NCI-H2081 treated with DMSO at 0.1 percent for 48 hours (cell line): Measurements from ENCODE around the gene SMIM17.
"Not testable (repeated sequence)": the region's sequence is repeated elsewhere in the genome, so short reads cannot be mapped to it uniquely, and the experiment has no call there.

Source experiments
- DNase-seq: peaks from one replicate; lab custom pipeline; 2025; lab: John Stamatoyannopoulos, UW

Gene SMIM17

DNA sequence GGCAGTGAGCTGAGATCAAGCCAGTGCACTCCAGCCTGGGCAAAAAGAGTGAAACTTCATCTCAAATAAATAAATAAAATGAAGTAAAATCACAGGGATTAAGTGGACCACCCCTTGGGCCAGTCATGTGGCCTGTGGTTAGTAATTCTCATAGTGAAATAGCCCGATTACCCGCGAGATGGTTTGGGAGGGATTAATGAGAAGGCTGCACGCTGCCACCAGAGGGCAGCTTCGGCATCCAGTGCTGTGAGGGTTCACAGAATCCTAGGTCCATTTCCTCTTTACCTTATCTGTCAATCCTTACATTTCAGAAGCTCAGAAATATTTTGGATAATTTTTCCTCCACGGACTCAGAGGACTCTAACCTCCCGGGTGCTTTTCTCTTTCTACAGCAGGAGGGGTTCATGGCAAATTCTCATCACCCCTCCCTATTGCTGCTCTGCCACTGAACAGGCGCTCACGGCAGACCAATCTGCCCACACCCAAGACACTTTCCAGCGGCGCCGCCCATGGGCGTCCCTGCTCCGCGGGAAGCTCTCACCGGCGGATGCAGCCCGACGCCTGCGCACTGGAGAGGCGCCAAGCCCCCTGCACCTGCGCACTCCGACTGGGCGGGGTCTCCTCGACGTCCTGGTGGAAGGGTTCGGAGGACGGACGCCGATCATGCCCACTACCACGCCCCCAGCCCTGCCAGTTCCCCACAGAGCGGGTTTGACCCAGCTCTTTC lies 17.6 kb downstream of the SMIM17 start:
- no peak for DNase-seq

DNA sequence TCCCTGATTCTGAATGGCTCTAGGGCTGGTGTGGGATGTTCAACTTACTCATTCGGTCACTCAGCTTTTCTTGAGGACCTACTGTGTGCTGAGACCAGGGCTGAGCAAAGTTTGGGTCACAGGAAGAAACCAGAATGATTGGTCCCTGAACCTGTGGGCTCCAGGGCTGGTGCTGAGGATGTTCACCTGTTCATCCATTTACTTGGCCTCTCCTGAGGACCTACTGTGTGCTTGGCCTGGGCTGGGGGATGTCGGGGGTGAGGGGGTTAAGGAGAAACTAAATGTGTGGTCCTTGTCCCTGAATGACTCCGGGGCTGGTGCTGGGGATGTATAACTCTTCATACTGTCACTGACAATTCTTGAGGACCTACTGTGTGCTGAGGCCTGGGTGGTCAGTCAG lies 18.3 kb downstream of the SMIM17 start:
- no peak for DNase-seq

DNA sequence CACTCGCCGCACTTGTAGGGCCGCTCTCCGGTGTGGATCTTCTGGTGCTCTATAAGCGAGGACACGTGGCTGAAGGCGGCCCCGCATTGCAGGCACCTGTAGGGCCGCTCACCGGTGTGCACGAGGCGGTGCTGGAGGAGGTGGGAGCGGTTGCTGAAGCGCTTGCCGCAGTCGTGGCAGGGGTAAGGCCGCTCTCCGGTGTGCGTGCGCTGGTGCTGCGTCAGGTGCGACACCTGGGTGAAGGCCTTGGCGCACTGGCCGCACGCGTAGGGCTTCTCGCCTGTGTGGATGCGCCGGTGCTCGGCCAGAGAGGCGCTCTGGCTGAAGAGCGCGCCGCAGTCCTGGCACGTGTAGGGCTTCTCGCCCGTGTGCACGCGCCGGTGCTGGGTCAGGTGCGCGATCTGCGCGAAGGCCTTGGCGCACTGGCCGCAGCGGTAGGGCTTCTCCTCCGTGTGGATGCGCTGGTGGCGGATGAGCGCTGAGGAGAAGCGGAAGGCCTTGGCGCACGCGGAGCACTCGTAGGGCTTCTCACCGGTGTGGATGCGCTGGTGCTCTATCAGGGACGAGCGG lies 21.1 kb downstream of the SMIM17 start:
- no peak for DNase-seq

DNA sequence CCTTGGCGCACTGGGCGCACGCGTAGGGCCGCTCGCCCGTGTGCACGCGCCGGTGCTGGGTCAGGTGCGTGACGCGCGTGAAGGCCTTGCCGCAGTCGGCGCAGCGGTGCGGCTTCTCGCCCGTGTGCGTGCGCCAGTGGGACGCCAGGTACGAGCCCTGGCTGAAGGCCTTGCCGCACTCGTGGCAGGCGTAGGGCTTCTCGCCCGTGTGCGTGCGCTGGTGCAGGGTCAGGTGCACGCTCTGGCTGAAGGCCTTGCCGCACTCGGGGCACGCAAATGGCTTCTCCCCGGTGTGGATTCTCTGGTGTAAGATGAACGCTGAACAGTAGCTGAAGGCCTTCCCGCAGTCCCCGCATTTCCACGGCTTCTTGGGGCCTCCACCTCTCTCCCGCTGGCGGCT lies 21.6 kb downstream of the SMIM17 start:
- DNase-seq, result no peak

DNA sequence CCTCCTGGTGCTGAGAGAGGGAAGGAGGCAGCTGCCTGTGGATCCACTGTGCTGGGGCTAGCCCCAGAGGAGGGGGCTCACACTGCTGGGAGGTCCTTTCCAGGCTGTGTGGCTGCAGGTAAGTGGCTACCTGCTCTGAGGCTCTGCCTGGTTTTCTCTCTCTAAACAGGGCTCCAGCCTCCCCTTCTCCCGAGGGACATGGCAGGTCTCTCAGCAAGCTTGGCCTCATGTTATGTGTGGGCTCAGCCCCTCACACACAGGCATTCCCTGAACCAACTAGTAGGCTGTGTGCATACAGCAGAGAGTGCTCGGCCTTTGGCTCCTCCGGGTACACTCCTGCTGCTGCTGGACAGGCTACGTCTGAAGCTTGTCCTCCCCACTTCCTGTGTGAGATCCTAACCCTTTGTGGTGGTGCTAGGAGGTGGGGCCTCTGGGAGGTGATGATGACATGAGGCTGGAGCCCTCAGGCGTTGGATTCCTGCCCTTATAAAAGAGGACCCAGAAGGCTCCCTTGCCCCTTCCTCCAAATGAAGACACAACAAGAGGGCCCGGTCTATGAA lies 24.4 kb downstream of the SMIM17 start:
- DNase-seq, result no peak

DNA sequence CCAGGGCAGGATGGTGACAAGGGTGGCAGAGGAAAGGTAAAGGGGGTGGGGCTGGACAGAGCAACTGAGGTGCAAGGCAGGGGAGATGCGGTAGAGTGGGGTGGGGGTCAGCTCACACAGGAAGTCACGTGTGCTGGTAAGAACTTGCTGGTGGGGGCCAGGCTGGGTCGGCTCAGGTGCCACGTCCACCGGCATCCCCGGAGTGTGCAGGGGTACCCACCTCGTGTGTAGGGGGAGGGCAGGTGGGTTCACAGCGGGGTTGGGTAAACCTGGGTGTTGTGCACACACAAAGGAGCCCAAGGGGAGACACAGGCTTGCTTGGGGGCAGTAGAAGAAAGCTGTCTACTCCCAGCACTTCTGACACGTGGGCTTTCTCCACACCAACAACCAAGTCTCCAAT lies 25.7 kb downstream of the SMIM17 start:
- no peak for DNase-seq

DNA sequence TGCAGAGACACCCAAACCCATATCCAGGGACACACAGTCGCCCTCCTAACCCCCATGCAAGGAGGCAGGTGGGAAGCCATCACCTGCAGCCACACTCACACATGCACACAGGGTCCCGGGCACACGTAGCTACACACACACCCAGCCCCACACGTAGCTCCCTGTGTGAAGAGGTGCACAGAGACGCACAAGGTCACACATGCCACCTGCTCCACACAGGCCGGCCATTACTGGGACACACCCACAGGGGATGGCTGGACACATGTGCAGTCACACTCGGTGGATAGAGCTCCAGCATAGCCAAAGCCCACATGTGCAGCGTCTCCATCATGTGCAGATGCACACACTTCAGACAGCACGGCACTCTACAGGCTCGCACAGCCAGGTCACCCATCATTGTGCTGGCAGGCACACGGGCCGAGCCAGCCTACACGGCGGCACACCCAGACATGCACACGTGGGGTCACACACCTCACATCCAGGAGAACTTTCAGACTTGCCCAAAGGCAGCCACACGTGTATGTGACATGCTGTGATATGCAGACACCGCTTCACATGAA lies 27.5 kb downstream of the SMIM17 start:
- DNase-seq, result no peak

DNA sequence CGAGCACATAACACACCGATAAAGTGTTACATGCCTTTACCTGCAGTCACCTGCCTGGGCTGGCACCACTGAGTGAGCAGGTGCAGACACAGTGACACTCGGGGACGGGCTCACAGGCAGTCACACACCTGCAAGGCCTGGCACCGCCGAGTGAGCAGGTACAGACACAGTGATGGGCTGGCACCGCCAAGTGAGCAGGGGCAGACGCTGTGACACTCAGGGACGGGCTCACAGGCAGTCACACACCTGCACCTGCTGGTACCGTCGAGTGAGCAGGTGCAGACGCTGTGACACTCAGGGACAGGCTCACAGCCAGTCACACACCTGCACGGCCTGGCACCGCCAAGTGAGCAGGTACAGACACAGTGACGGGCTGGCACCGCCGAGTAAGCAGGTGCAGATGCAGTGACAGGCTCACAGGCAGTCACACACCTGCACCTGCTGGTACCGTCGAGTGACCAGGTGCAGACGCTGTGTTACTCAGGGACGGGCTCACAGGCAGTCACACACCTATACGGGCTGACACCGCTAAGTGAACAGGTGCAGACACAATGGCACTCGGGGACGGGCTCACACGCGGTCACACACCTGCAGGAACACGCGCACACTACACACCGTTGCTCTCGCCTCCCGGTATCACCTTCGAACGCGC lies 28.1 kb downstream of the SMIM17 start:
- DNase-seq, result no peak

DNA sequence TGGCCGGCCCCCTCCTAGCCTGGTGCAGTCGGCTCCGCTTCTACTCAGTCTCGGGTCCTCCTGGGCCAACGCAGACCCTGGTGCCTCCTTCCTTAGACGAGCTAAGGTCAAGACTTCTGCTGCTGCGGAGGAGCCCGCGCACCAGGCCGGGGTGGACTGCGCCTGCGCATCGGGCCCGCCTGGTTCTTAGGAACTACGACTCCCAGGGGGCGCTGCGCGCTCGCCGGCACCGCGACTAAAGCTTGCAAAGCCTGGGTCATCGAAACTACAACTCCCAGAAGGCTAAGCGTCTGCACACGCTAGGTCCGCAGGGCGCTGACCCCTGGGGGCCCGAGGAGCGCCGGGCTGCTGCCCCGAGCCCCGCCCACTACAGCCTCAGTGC lies 28.6 kb downstream of the SMIM17 start, which contains the start of gene ZNF835:
Gene ZNF835, minus strand, starts transcription at position 145 of the 382 bp plus-strand sequence. CDS start 6,559 bp downstream, outside the sequence.
- DNase-seq, result no peak

DNA sequence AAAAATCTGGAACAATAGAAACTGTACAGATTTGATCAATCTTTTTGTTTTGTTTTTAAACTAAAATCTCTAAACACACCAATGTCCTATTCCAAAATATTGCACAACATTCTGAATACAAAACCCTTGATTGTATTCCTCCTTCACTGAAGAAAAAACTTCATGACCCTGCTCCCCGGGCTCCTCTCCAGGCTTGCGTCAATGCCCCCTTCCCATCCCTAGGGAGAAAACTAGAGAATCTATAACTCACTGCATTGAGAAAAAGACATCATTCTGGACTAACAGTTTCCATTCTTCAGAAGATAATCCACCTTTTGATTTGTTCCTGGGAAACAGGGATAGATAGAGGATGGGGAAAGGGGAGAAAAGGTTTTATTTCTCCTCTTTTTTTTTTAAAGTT lies 29.7 kb downstream of the SMIM17 start:
- DNase-seq, result not testable (repeated sequence)

DNA sequence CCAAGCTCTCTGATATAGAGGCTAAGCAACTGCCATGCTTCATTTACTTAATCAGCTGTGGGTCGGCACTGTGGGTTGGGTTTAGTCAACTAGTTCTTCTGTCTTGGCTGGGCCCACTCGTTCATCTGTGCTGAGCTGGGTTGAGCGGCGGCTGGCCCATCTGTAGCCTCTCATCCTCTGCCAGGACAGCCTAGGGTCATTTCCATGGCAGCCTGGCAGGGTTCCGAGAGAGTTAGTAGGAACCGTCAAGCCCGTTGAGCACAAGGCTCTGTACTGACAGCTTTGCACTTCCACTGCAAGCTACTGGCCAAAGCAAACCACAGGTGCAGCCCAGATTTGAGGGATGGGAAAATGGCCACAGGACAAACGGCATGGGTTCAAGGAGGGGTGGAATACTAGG lies 35.2 kb downstream of the SMIM17 start:
- DNase-seq, result no peak

DNA sequence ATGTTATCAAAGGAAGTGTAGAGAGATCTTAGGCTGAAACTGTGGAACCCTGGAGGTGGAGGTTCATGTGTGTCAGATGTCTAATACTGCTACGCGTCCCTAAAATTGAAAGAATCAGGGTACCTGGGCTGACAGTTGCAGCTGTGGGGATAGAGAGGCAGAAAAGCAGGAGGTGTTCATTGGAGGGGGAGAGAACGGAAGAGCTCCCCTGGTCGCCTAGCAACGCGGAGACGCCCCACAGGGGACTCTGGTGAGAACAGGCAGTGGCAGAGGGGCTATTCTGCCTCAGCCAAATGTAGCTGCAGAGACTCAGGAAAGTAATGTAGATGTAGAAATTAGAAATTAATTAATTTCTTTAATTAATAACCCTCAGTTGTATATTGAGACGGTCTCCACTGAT lies 38.7 kb downstream of the SMIM17 start:
- DNase-seq, result no peak

DNA sequence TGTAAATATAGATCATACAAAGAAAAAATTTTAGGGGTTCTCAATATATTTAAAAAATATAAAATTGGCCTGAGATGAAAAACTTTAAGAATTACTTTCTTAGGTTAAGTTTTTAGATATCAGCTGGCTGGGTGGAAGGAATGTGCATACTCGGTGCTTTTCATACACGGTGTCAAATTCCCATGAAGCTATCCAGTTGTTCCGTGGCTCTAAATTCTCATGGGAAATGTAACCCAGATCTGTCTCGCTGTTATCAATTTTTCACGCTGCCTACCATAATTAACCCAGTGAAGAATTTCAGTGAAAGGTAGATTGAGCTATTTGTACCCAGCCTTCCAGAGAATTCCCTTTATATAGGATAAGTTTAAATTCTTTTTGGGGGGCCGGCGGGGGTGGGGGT lies 40.2 kb downstream of the SMIM17 start:
- DNase-seq, result no peak

DNA sequence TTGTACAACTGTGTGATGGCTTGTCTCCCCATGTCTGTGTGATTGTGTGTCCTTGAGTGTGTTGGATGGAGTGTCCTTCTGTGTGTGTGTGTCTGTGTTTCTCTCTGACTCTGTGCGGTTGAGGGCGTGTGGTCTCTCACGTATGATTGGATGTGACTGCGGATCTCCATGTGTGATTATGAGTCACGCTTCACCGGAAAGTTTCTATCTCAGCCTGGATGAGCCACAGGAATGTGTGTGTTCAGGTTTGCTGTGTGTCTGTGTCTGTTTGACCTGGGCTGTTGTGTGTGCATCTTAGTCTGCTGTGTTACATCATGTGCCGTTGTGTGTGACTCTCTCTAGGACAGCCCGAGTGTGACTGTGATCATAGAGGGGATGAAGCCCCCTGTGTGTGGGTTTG lies 44.1 kb downstream of the SMIM17 start:
- no peak for DNase-seq

DNA sequence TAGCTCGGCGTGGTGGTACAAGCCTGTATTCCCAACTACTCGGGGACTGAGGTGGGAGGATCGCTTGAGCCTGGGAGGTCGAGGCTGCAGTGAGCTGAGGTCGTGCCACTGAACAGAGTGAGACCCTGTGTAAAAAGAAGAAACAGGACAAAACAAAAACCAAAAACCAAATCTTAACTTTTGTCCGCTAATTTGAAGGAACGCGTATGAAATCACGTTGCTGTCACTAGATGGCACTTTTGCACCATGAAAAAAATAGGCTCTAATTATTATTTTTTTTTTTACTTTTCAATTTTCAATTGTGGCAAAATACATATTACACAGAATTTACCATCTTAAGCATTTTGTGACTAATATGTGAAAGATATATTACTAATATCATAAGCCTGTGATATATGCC lies 46.2 kb downstream of the SMIM17 start:
- DNase-seq, result no peak

DNA sequence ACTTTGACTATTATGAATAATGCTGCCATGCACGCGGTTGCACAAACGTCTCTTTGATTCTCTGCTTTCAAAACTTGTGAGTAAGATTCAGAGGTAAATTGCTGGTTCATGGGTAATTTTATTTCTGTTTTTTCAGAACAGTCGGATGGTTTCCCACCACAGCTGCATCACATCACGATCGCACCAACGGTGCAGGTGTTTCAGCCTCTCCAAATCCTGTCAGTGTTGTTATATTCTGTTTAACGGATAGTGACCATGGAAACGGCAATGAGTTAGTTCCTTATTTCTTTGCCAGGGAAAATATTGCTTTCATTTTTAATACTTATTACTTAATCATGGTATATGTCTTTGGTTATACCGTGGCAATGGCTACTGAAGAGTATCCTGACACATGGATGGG lies 47.7 kb downstream of the SMIM17 start:
- DNase-seq, result no peak

DNA sequence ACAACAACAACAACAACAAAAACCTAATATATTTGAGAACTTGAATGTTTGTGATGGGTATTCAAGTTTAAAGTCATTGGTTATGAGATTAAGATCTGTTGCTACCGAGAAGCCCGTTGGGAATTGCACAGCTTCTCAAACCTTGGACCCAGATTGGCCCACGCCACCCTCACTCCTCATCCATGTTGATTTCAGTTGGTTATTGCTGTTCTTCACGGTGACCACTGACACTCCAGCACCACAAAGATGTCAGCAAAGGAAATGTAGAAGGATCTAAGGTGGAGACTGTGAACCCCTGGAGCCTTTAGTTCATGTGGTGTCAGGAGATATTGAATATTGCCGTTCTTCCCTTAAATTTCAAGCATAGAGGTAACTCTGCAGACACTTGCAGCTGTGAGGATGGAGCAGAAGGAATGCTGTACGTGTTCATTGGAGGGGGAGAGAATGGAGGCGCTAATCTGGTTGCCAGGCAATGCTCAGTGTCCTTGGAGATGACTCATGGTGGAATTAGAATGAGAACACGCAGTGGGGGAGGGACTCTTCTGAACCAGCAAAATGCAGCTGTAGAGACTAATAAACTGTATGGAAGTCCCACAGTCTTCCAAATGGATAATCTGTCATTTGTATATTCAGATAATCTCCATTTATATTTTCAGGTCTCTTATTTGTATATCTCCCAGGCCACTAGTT lies 49.4 kb downstream of the SMIM17 start:
- no peak for DNase-seq

DNA sequence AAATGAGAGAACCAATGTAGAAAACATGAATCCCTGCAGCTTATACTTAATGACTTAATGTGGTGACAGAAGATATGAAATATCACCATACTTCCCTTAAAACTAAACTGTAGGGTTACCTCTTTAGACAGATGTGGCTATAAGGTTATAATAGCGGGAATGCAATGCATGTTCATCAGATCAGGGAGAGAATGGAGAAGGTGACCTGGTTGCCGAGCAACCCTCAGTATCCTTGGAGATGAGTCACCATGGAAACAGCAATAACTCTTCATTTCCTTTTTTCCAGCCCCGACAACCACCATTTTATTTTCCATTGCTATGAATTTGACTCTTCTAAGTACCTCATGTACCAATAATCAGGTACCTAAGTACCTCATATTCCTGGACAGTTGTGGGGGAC lies 56.6 kb downstream of the SMIM17 start:
- DNase-seq, result no peak

DNA sequence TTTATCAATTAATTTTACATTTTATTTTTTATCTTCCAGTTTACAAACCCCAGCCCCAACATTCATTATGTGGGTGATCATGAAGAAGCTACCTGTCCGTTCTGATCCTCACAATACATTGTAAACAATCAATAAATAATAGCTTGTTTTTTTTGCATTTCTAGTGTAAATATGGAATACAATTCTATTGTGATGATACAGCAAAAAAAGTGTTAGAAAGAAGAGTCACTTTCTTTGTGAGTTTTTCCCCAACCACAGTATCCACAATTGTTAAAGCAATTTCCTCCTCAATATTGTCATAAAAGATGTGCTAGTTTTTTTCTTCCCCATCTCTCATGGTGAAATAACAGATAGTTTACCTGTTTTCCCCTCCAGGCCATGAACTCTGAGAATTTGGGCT lies 58.9 kb downstream of the SMIM17 start:
- no peak for DNase-seq

DNA sequence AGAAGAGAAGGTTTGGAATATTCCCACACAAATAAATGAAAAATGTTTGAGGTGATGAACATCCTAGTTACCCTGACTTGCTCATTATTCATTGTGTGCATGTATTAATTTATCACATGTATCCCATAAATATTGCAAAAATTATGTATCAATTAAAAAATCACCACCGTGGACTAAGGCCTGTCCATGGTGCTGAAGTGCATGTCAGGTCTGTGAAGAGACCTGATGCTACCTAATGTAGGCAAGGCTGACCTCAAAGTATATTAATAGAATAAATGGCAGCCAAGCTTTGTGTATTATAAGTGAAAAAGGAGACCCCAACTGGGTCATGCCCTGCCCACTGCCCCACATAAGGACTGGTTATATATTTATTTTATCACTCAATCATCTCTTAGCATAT lies 63.0 kb downstream of the SMIM17 start:
- no peak for DNase-seq
